DMS 273 treated with DMSO at 0.1 percent for 48 hours (cell line): ENCODE results near the gene FPR3.
"Not testable (repeated sequence)": the region's sequence is repeated elsewhere in the genome, so short reads cannot be mapped to it uniquely, and the experiment has no call there.

Source experiments
- DNase-seq: peaks from one replicate; lab custom pipeline; 2025; lab: John Stamatoyannopoulos, UW

Gene FPR3

DNA sequence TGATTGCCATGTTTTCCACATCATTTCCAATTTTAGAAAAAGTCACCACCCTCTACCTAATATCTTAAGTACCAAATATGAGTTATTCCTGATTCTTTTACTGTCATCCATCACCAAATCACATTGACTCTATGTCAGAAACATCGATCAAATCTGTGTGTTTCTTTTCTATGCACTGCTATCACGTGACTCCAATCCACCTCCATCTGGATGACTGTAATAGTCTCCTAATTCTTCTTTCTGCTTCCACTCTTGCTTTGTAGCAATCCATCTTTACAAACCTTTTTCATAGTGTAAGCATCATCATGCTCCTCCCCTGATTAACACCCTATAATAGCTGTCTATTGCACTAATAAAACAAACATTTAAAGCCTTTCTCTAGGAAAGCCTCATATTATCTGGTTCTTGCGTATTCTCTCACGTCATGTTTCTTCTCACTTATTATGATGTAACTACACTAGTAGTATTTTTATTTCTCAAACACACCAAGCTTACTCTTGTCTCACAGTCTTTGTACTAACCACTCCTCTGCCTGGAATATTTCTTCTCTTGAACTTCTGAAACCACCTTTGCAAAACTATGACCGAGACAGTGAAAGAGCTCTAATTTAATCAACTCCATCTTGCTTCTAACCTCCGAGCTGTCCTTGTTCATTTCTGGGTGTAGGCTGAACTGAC lies 10.7 kb upstream of the FPR3 start:
- no peak for DNase-seq

DNA sequence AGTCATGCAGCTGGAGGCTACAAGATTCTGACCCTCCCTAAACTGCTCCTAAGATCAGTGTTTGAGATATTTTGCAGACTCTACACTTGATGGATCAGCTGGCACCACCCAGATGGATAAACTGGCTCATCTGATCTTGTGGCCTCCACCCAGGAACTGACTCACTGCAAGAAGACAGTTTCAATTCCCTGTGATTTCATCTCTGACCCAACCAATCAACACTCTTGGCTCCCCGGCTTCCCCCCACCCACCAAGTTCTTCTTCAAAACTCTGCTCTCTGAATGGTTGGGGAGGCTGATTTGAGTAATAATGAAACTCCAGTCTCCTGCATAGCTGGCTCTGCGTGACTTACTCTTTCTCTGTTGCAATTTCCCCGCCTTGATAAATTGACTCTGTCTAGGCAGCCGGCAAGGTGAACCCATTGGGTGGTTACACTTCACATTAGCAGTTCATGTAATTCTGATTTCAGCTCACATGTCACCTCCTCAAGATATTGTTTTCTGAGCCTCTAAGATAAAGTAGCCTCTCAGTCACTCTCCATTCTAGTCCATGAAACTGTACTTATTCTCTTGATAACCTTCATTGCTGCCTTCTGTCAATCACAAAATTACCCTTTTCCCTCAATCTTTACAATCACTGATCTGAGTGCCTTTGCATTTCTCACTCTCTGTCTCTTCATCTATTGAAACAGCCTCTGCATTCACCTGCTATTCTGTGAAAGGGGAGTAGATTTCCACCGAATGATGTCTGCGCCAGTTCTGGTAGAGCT lies 9.9 kb upstream of the FPR3 start:
- DNase-seq, result no peak

DNA sequence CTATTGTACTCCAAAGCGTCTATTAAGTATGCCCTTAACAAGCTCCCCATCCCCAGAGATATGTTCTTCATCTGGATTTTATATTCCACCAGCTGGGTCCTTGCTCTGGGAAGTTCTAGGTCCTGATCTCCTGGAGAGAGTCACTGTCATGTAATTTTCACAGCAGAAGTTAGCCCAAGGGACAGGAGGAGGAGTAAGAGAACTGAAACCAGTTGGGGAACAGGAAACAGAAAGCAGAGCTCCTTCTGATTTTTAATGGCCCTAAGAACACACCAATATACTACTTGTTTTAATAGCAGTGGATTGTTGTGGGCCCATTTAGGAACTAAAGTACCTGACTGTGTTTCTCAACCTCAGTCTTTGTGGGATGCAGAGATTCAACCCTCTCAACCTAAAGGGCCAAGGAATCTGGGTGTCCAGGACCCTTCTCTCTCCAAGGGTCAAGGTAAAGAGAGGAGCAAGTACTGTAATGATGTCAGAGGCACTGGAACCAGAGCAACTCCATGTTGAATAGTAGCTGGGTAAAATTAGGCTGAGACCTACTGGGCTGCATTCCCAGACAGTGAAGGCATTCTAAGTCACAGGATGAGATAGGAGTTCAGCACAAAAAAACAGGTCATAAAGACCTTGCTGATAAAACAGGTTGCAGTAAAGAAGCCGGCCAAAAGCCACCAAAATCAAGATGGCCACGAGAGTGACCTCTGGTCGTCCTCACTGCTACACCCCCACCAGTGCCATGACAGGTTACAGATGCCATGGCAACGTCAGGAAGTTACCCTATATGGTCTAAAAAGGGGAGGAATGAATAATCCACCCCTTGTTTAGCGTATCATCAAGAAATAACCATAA lies 8.1 kb upstream of the FPR3 start:
- DNase-seq, result no peak

DNA sequence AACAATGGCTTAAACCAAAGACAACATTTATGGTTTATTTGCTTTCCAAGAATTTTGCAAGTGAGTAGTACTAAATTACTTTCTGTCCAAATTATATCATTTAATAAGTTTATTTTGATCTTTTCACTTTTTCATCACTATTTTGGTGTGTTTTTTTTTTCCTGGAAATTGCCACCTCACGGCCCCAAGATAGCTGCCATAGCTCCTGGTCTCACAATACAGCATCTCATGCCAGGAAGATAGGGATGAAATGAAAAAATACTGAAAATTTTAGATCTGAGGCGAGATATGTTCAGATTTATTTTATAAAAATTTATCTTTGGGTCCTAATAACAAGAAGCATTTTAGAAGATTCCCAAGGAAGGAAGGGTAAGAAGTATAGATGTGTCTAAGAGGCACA lies 6.9 kb upstream of the FPR3 start:
- DNase-seq, result no peak

DNA sequence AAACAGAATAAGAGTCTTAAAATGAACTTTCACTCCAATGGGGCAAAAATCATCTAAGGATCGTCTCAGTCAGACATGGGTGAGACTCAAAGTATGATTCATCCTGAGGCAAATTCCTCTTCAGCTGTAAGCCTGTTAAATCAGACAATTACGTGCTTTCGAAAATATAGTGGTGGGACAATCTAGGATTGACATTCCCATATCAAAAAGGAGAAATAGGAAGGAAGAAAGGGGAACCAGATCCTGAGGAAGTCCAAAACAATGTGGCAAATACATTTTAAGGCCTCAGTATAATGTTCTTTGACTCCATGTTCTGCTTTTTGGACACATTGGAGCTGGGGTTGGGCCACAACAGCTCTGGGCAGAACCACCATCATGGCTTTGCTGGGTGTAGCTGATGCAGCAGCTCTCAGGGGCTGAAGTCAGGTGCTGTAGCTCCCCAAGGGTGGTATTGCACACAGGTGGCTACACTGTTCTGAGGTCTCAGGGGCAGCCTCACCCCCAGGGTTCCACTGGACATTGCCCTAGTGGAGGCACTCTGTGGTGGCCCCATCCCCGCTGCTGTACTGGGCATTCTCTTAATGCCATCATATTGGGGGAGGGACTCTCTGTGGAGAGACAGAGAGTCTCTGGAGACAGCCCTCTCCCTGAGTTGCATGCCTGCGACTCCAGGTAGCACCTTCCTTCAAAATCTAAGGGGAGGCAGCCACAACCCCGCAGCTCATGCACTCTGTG lies 5.7 kb upstream of the FPR3 start:
- DNase-seq, result no peak

DNA sequence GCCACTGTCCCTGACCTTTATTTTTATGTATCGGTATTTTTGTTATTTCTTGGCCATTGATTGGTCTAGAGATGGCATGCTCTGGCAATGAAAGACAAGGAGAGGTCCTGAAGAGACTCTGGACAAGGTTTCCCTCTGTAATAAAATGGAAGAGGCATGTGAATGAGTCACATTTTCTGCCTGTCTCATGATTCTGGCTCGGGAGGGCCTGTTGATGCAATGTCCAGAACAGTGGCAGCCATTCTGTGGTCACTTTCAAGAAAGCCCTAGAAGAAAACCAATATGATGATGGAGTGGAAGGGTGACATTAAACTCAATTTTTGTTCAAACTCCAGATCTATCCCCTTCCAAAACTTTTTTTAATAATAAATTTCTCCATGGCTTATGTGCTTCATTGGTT lies 2.0 kb upstream of the FPR3 start:
- no peak for DNase-seq

DNA sequence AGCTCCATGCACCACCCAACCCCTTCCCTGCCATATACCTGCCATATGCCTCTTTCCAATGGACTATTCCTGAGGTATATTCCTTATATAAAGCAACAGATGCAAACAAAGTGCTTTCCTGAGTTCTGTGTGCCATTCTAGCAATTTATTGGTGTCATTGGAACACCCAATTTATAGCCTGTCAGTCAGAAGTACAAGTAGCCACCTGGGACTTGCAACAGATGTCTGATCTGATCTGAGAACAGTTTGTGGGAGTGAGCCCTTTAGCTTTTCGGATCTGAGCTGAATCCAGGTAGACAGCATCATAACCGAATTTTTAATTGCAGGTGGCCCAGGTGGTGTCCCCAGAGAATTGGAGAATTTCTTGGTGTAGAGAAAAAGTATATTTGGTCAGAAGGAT lies 963 bp upstream of the FPR3 start:
- DNase-seq, result no peak

DNA sequence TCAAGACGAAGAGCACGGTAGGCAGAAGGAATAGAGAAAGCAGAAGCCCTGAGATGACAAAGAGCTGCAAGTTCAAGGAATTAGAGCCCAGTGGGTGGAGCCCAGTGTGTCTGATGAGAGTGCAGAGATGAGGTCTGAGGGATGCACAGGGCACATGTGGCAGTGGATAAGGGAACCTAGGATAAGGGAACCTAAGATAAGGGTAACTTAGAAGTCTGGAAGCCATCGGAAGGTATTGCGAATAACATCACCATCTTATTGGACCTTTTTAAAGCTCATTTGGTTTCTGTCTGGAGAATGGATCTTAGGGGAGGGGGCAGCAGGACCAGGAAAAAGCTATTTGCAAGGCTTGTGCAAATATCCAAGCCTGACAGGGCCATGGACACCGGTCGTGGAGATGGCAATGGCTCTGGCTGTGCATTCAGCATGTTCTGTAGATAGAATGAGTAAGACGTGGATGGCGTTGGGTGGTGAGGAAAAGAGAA lies 1.3 kb downstream of the FPR3 start:
- DNase-seq, result no peak

DNA sequence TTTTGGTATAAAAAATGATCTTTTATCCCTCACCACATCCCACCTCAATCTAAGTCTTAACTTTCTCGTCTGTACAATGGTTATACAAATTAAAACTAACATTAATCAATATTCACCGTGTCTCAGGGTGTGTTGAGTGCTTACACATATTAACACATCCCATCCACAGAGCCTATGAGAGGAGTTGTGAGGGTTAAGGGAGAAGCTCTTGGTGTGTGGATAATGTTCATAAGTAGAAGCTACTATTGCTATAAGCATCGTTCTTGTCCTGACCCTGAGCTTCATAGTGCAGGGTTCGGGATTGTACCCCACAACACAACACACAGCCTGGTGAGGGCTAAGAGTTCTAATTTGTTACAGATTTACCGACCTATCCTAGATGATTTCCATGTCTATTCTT lies 2.5 kb downstream of the FPR3 start:
- no peak for DNase-seq

DNA sequence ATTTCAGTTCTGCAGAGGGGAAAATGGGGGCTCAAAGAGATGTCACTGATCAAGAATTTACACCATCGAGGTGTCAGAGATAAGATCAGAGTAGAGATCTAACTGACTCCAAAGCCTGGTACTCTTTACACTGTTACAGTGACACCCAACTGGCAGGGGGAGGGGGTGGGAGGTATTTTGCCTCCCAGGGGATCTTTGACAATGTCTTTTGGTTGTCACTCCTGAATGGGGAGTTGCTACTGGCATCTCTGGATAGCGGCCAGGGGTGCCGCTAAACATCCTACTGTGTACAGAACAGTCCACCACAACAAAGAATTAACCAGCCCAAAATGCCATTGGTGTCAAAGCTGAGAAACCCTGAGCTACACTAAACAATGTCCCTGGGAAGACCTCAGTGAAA lies 3.1 kb downstream of the FPR3 start:
- DNase-seq, result no peak

DNA sequence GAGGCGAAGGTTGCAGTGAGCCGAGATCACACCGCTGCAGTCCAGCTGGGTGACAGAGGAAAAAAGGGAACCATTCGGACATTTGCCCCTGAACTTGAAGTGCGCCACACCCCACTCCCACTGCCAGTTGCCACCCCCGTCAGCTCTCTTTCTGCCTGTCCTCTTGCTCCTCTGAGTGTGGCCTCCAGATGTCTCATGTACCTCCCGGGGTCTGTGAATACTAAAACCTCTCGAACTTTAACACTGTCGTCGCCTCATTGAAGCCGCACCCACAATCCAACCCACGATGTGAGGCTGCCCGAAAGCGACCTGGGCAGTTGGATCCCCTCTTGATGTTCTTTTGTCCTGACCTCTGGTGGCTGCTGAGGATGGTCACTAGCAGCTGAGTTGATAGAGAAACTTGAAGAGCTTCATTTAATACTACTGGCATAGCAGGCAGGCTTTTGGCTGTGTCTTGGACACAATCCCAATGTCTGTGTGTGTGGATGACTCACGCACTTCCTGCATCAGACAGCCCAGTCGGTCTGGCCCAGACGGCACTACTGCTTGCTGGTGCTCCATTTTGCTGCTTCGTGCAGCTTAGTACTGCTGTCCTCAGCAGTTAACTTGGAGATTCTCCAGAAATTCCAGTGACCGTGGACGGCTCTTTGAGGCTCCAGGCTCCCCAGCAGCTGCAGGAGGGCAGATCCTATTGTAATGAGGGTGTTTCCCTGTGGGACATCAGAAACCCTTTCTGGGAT lies 4.2 kb downstream of the FPR3 start:
- no peak for DNase-seq

DNA sequence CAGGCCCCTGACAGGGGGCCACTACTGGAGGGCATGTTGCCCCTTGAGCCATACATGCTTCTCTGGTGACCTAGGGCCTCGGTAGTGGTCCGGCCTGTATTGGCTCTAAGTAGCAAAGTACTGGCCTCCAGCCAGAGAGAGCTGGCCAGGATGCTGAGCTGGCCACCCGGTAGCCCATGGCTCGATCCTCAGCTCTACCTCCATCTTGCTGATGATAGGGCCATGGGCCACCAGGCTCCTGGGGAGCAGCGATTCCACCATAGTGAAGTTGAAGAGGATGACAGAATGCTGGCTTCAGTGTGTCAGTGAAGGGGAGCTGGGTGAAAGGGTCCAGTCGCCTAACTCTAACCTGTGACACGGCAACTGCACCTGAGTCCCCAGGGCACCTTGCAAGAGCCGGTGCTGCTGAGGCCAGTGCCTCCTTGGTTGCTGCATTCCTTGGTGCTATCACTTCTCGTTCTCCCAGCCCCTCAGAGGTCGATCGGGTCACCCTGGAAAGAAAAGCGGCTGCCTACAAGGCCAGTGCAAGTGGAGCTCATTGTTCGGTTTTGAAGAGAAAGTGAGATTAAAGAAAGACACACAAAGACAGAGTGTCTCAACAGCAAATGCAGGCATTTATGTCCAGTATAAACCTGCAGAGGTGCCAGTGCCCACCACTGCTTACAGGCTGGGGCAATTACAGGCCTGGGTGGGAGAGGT lies 5.0 kb downstream of the FPR3 start:
- no peak for DNase-seq

DNA sequence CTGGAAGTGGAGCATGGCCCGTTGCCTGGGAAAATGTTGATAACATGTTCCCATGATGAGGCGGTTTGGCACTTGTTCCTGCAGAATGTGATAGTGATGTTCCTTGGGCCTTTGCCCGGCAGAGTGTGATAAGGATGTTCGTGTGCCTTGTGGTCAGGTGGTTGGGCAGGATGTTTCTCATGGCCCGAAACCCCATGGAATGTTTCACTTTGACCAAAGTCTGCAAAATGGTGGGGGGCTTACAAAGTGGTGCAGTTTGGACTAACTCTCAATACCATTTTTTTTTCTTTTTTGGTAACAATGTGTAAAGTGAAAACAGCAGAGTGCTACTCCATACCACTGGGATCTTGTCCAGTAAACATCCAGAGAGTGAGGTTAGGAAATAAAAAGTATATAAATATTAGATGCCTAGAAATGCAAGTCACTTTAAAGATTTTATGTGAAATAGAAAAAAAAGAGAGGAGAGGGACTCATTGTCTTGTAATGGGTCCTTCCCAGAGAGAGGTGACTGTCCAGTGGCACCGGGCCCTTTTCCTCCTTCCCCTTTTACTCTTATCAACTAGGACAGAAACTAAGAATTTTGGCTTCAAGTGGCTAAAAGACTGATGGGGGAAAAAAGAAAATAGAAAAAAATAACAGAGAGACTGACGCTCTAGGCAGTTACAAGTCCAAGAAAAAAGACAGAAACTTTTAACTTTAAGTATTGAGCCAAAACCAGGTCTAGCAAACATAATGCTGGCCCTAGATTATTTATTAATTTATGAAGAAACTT lies 5.7 kb downstream of the FPR3 start:
- DNase-seq, result no peak

DNA sequence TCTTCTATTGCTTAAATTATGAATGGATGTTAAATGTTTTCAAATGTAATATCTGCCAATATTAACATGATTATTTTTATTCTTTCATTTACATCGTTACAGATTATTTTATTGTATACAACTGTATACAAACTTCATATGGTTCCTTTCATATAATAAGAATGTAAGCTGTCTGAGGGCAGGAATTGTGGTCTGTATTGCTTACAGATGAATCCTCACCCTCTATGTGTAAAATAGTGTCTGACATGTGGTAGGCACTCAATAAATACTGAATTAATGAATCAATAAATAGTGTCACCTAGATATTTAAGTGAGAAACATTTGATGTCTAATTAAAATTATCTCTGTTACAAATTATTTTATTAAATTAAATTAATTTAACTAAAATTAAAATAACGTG lies 7.8 kb downstream of the FPR3 start:
- DNase-seq, result no peak

DNA sequence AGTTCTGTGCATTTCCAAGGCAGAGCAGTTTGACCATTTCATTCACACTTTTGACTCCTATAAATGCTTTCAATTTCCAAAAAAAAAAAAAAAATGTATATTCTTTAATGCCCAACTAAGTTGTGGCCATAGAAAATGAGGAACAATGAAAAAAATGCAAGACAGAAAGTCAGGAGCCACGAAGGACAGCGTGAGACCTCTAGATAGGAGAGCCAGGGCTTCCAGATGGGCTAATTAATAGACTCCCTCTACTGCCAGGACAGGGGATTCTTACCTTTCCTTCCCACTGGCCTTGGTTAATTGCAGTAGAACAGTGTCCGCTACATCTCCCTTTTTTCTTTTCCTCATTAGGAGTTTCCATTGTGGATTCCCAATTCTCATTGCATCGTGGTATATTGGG lies 8.6 kb downstream of the FPR3 start:
- DNase-seq, result no peak

DNA sequence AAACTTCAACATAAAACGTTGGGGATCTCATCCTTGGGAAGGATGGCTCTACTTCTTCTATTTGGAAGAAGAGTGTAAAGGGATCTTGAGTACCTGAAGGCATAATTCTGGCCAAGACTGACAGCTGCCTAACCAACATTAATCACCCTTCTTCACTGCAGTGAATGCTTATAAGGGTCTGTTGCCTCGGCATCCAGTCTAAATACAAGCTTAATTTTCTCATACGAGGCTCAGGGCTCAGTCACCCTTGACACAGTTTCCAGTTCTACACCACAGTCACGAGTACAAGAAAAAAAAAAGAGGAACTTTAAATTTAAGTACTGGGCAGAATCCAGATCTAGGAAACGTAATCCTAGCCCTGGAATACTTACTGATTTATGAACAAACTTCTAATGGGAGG lies 9.0 kb downstream of the FPR3 start:
- no peak for DNase-seq

DNA sequence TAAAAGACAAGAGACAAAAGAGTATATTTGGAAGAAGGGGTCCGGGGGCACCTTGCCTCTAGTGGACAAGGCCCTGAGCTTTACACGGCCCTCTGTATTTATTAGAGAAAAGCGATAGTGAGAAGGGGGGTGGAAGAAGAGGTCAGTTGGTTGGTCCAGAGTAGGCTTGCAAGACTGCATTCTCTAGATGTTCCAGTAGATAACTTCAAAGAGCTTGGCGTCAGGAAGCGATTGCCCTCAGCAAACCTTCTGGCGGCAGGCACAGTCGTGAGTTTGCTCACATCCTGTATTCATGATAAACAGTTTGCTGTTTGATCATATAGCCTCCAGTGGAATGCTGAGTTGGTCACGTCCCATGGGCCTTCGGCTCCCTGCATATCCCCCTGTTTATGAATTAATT lies 9.8 kb downstream of the FPR3 start:
- not testable (repeated sequence) for DNase-seq

DNA sequence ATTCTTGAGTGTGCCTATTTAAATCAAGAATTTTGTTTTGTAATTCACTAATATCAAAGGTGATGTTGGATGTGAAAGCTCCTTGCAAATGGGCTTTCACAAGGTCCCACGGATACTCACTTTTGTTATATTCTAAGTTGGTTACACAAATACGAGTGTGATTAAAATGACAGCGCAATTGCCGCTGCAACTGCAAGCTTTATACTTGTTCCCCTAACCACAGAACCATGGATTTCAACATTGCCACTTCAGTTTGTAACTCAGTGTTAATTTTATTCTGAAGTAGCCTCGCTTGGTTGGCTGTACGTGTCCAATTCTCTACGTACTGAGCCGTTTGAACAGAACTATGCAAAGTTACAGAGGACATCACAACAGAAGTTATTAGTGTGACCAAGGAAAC lies 10.4 kb downstream of the FPR3 start:
- DNase-seq, result not testable (repeated sequence)

DNA sequence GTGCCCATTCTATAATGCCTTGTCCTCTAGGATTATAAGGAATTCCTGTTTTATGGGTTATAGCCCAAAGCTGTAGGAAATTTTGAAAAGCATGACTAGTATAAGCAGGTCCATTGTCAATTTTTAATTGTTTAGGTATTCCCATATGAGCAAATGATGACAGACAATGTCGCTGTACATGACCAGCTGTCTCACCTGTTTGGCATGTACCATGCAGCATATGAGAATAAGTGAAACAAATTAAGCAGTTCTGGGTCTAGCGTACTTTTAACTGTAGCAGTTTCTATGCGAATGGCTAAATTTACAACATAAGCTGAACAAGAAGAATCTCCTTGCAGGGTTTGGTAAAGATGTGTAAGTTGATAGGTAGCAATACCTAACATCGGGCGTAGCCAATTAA lies 11.6 kb downstream of the FPR3 start:
- not testable (repeated sequence) for DNase-seq

DNA sequence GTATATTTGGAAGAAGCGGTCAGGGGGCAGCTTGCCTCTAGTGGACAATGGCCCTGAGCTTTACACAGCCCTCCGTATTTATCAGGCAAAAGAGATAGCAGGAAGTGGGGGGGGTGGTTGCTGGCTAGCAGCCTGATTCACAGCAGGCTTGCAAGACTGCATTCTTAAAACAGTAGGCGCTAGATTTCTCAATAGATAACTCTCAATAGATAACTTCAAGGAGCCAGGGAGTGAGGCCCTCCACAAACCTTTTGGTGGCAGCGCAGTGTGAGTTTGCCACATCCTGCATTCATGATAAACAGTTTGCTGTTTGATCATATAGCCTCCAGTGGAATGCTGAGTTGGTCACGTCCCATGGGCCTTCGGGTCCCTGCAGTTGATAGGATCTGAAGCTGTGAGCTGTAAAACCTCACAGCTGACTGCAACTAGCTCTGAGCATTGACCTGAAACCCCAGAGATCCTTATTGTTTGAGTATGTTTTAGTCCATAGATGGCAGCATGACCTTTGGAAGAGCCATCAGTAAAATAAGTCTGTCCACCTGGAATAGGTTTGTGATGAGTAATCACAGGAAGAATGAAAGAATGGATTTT lies 12.2 kb downstream of the FPR3 start:
- DNase-seq, result no peak
